Endometrium (tissue), 2 donors: ENCODE measurements around the gene CCR5AS.
"Not testable (repeated sequence)": the region's sequence is repeated elsewhere in the genome, so short reads cannot be mapped to it uniquely, and the experiment has no call there.

Experiments
- FAIRE-seq: peaks from 2 replicates; lab custom pipeline; 2012; peaks lifted over from hg19 to GRCh38; lab: Jason Lieb, UNC
- donor health status: control.
- donor health status: control.

The CCR5AS gene

GRCh38 chr3:46406788-46407611, at the start of gene CCR5AS, which contains the start of gene CCRL2:
Gene CCR5AS, minus strand, starts transcription at chr3:46407066.
Gene CCRL2, plus strand, starts transcription at chr3:46407259. Its CDS starts 821 bp downstream, at chr3:46408080.
- FAIRE-seq, result no peak

GRCh38 chr3:46456118-46456517, 49.3 kb upstream of the CCR5AS start:
- FAIRE-seq, result no peak

DNA sequence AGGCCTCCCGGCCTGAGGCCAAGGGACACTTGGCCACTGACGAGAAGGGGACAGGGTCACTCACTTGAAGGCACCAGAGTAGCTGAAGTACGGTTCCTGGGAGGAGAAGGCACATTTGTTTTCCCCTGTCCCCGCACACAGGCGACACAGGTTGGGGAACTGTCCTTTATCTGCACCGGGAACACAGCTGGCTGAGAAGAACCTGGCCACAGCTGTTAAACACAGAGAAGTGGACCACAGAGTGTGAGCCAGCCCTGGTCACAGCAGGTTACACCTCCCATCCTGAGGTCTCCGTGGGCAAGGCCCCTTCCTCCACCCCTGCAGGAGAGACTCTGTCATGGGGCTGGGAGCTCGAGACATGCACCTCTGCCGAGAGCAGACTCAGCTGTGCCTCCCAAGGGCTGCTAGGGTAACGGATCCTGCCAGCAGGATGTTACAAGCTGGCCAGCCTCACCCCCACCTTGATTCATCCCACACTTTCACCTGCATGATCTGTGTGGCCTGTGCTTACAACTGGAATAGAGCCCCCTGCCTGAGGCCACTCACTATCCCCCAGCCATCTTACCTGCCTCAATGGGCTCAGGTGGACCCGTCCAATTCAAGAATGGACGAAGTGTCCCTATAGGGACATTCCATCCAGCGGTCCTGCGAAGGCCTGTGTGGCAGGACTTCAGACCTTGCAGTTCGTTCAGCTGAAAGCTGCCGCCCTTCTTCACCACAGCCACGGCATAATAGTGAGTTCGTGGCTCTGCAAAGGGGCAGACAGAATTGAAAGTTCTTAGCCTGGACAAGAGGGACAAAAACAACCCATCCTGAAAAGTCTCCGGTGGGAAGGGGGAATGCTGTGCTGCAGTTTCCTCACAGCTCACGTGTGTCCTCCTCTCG, 48.6 kb upstream of the CCR5AS start:
- FAIRE-seq, result no peak

DNA sequence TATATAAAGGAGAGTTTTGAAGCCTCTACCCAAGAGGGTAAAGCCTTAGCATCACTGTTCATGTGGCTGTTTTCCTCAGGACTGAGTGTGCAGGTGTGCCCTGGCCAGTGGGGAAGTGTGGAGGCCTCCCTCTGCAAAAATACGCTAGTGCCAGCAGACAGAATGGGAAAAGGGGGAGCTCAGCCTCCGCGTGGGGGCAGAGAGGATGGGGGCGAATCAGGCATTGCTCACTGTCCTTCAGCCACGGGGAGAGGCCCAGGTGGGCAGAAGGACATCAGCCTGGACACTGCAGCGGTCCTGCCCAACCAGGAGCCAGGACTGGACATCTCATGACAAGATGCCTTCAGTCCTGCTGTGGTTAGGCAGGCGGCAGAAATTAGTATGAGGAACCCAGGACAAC, 47.7 kb upstream of the CCR5AS start:
- no peak for FAIRE-seq

DNA sequence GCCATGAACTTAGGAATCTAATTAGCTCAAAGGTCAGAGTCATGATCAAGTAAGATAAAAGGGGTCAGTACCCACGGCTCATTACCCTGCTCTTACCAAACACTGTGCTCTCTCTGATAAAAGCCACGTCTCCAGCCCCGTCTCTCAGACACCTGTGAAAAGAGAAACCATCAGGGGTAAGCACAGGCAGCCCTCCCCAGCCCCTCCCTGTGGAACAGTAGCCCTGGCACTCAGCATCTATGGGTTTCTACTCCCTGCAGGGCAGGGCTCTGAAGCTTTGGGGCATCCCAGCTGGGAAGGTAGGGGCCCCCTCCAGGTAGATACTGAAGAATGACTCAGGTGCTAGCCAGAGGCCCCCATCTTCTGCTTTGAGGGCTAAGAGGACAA, 47.3 kb upstream of the CCR5AS start:
- no peak for FAIRE-seq

DNA sequence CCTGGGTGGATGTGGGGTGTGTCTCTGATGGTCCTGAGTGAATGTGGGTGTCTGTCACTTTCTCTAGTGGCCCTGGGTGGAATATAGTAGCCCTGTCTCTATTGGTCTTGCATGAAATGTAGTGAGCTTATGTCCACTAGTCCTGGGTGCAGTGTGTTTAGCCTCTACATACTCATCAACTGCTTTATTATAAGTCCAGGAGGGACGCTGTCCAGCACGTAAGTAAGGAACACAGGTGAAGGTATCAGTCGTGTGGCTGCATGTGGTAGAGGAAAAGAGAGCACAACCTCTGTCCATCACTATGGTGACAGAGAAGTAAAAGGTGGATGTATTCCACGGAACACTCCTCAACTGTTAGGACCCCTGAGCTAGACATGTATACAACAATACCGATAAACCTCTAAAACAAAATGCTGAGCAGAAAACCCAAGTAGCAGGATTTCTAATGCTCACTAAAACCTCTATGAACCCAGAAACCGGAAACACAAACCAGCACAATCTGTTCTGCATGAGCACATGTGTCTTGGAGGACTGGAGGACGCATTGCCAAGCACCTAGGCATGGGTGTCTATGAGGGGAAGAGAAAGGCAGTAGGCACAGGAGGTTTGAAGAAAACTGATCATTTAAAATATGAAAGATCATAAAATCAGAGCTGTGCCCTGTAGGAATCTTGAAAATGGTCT, 46.8 kb upstream of the CCR5AS start:
- no peak for FAIRE-seq

DNA sequence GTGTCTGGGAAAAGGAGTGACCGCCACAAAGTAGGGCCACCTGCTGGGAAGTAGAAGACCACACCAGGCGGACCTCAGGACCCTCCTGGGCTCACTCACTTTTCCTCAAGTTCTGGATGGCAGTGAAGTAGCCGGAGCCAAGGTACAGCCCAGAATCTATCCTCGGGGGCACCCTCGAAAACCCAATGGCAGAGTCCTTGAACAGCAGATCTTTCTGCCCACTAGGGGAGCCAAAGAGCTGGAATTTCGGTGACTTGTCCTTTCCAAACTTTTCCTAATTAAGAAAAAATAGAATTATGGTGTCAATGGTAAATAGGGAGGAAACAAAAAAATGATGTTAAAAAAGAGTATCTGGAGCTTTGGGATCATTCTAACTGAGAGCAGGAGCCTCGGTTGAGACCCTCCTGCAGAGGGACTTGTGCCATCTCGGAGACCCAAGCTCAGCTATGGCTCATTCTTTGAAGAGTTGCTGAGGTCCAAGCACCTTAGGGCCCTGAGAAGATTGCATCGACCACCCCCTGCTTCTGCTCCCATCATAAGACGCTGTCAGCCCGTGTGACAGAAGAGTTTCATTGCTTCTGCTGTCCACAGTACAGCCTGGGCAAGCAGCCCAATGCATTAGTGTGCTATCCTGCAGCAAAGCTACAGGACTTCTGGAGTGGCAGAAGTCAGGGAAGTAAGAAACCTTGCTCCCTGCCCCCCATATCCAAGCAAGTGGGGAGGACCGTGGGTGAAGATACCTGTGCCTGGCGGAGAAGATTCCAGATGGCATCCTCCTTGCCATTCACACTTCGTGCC, 43.1 kb upstream of the CCR5AS start:
- FAIRE-seq, result no peak

DNA sequence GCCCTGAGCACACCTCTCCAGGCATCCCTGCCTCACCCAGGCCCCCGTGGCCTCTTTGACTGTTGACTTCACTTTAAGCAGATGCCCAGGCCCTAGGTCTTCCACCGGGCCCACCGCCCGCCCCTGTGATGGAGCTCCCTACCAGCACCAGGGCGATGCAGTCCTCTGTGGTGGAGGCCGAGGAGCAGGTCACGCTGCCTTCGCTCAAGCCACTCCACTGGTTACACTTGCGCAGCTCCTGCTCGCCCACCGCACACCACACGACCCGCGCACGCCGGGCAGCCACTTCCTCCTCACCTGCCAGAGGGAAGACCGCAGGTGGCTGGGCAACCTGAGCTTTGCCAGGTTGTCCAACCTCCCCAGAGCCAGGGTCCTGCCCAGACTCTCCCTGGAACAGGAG, 41.9 kb upstream of the CCR5AS start:
- no peak for FAIRE-seq

DNA sequence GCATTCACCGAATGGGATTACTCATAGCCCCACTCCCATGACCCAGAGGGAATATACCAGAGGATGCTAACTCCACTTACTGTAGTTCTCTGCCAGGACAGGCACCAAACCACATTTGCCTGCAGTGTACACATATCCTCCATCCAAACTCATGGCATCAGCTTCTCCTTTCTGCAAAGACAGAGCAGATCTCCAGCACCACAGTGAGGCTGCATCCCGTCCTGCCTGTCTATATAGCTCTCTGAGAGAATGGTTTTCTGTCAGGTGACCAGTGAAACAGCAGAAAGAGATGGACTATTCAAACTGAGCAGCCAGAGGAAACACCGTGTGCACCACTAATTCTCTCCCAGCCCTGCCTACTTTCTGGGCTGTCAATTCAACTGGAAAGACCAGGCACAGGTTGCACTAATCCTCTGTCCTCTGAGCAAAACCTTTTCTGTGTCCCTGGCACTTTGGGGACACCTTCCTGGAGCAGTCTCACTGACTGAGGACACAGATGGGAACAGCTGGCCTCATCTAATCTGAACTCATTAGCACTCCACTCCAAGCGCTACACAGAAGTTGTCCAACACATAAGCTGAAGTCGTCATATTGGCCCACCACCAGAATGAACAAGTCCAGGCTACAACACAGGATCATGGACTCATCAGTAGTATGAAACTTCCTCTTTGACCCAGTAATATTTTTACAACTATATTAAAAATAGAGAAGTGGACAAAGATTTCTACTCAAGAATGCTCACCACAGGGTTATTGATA, 40.5 kb upstream of the CCR5AS start:
- no peak for FAIRE-seq

DNA sequence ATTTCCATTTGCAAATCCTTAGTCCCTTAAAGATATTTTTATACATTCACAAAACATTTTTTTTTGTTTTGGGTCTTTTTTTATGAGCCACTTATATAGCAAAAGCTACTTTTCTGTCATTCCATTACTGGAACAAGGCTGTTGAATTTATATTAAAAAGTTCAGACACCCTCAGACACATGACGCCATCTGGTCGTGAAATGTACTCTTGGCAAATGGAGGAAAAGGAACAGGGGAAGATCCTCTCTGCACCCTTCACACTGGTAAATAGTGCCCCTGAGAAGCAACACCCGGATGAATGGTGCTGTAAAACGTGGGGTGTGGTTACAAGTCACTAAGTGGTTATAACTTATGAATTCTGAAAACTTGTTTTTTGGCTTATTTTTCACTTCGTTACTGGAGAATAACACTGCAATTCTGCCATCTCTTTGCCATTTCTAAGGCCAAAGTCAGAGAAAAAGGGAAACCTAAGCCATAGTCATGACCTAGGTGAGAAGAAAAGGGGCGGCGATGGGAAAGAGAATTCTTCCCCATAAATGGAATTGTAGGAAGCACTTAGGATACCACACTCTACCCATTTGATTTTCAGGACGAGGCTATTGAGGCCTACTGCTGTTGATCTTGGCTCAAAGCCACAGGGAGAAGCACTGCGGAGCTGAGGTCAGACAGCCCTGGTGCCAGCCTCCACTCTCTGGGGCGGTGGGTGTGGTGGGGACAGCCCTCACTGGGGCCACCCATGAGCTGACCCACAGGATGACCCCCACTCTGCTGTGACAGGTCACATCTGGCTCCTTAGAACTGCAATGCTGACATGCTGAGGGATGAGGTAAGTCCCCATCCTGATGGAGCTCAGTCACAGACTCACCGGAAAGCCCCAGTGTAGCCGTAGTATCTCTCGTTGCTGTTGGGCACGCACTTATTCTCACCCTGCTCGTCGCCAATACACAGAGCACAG, 36.0 kb upstream of the CCR5AS start:
- peak; percentile 12 for FAIRE-seq

DNA sequence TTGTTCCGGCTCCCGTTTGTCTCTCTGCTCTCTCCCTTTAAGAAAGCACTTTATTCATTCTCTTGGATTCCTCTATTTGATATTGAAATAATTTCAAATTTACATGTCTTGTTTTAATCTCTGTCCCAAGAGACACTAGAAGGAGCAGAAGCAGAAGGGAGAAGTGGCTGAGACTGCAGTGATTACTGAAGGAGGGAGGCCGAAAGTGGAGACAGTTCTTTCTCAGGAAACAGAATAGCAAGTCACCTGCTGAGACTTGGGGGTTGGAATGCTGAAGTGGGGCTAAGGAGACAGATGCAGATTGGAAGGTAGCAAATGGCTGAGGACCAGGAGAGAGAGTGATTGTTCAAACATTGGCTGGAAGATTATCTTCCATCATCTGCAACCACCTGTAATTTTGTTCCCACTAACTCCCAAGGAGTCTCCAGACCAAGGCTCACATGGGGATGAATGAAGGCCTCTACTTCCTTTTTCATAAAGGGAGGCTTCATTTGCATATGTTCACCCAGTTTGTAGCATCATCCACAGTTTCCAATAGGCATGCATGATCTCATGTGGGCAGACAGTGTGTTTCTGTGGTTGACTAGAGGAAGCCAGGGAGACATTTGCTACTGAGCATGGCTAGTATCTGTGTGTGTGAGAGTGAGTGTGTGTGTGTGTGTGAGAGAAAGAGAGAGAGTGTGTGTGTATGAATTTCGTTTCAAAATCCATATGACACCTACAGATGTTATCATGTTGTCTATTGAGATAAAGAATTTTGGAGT, 33.8 kb upstream of the CCR5AS start:
- FAIRE-seq, result no peak

GRCh38 chr3:46438831-46439230, 32.0 kb upstream of the CCR5AS start:
- no peak for FAIRE-seq

GRCh38 chr3:46435081-46435726, 28.3 kb upstream of the CCR5AS start:
- FAIRE-seq, result no peak

DNA sequence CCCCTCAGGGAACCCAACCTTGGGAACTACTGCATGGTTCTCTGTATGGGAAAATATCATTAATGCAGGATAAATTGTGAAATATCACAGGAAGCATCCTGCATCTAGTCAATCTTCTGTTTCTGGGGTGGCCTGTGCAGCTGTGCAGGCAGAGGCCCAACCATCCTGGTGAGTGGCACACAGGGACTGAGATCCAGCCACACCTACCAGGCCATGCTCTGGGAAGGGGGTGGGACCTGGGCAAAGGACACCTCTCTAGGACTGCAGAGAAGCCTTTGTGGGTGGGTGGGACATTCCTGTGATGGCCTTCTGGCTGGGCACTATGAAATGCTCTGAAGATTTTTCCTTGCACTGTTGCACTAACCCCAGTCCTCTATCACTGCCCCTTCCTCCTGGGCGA, 27.0 kb upstream of the CCR5AS start:
- FAIRE-seq, result no peak

- not testable (repeated sequence) for FAIRE-seq
Observed at GRCh38 chr3:46433118-46433517, 26.3 kb upstream of the CCR5AS start.

GRCh38 chr3:46431905-46432304, 25.0 kb upstream of the CCR5AS start:
- not testable (repeated sequence) for FAIRE-seq

DNA sequence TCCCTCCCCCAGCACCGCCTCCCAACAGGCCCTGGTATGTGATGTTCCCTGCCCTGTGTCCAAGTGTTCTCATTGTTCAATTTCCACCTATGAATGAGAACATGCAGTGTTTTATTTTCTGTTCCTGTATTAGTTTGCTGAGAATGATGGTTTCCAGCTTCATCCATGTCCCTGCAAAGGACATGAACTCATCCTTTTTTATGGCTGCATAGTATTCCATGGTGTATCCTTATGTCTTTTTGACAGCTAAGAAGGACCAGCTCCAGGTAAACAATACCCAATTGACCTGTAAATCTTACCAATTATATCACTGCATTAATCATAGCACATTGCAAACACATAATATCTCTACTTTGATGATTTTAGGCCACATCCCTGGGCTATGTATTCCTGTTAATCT, 24.0 kb upstream of the CCR5AS start:
- FAIRE-seq, result not testable (repeated sequence)

- no peak for FAIRE-seq
Observed at GRCh38 chr3:46429671-46430070, 22.8 kb upstream of the CCR5AS start.
